Fibroblast of pulmonary artery (primary cell): ENCODE measurements around the gene CCDC175.

Experiments
- DNase-seq: peaks from one replicate; pipeline ENCODE4 v3.0.0-alpha.2; 2010; ENCODE audit warnings: low read depth
- H3K4me3 ChIP-seq: replicated peaks from 2 replicates; pipeline ENCODE4 v1.5.1; 2011; ENCODE audit warnings: low read depth, mild to moderate bottlenecking, control low read depth, low read length, moderate library complexity
- TF ChIP-seq, protein P1 (sequence below): IDR thresholded peaks from 2 replicates; pipeline ENCODE4 v1.5.1; 2011; ENCODE audit warnings: mild to moderate bottlenecking, control low read depth, low read length, inconsistent platforms; ENCODE audit errors: missing control alignments

CCDC175 gene

DNA sequence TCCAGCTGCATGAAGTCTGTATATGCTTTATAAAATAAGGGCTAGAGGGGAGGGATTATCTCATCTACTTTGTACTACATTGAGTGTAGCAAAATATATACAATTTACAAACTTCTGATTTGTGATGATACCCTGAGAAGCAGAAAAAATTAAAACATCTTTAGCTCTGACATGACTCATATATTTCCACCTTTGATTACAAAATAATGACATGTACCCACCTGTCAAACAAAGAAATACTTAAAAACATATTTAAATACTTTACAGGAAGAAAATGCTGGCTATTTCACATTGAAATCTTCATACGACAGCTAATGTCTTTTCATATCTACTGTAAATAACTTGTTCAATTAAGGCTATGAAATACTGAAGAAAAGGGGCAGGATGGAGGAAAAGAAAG lies 114.7 kb downstream of the CCDC175 start:
- H3K4me3 ChIP-seq, result no peak overlapping the region
- TF ChIP-seq, protein P1, sequence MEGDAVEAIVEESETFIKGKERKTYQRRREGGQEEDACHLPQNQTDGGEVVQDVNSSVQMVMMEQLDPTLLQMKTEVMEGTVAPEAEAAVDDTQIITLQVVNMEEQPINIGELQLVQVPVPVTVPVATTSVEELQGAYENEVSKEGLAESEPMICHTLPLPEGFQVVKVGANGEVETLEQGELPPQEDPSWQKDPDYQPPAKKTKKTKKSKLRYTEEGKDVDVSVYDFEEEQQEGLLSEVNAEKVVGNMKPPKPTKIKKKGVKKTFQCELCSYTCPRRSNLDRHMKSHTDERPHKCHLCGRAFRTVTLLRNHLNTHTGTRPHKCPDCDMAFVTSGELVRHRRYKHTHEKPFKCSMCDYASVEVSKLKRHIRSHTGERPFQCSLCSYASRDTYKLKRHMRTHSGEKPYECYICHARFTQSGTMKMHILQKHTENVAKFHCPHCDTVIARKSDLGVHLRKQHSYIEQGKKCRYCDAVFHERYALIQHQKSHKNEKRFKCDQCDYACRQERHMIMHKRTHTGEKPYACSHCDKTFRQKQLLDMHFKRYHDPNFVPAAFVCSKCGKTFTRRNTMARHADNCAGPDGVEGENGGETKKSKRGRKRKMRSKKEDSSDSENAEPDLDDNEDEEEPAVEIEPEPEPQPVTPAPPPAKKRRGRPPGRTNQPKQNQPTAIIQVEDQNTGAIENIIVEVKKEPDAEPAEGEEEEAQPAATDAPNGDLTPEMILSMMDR, result no peak
- no peak for DNase-seq

DNA sequence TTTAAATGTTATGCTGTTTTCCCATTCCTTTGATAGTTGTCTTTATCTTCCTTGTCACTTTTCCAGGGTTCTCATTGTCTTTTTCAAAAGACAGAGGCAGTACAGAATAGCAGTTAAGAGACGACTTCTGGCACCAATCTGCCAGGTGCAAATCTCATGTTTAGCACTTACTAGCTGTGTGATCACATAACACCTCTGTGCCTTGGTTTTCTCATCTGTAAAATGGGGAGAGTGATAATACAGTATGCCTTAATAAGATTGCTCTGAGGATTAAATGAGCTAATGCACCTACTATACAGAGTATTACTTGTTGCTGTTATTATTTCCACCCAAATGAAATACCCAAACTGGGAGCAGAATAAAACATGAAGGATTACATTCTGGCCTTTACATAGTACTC lies 116.2 kb downstream of the CCDC175 start:
- TF ChIP-seq, protein P1, result no peak
- no peak overlapping the region for H3K4me3 ChIP-seq
- DNase-seq, result no peak

DNA sequence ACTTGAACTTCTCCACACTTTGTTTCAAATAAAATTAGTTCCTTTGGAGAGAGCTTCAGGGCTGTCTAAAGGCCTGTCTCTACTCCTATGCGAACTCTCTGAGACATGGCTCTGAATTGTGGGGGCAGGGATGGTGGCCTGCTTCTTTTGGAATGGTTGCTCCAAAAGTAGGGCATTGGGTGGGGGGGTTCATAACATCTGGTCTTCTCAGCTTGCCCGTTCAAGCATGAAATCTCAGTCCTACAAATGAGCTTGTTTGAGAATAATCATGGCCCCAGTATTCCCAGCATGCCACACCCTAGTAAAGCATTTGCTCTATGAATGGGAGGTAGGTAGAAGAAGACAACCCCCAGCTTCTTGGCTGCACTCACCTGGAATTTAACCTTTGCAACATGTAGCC lies 118.1 kb downstream of the CCDC175 start:
- TF ChIP-seq, protein P1, result no peak
- H3K4me3 ChIP-seq, result no peak overlapping the region
- no peak for DNase-seq

DNA sequence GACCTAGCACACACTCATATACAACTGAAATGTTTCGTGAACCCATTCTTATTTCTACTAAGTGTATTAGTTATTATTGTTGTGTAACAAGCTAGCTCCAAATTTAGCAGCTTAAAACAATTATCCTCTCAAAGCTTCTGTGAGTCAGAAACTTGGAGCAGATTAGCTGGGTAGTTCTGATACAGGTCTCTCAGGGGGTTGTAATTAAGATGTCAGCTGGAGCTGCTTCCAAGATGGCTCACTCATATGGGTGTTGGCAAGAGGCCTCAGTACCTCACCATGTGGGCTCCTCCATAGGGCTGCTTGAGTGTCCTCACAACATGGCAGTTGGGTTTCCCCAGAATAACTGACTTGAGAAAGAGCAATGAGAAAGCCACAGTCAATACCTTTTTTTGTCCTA lies 121.2 kb downstream of the CCDC175 start:
- no peak overlapping the region for H3K4me3 ChIP-seq

More for the DNA sequence above, 121.2 kb downstream of the CCDC175 start:
- DNase-seq, result peak; percentile 23
- TF ChIP-seq, protein P1, result no peak
